Erythroblast (primary cell): Measurements from ENCODE around the gene SENP3.
"Not testable (repeated sequence)": the region's sequence is repeated elsewhere in the genome, so short reads cannot be mapped to it uniquely, and the experiment has no call there.

Experiments used
- DNase-seq, 2 experiments: peaks; one replicate each; lab custom pipeline; 2025; lab: John Stamatoyannopoulos, UW
- GATA1 ChIP-seq: IDR thresholded peaks from 2 replicates; pipeline ENCODE4 v1.6.1; 2011; ENCODE audit warnings: low read depth, mild to moderate bottlenecking, control low read depth, low read length, moderate library complexity
- POLR2A ChIP-seq: IDR thresholded peaks from 2 replicates; pipeline ENCODE4 v1.6.1; 2011; ENCODE audit warnings: mild to moderate bottlenecking, low read length

The SENP3 gene

DNA sequence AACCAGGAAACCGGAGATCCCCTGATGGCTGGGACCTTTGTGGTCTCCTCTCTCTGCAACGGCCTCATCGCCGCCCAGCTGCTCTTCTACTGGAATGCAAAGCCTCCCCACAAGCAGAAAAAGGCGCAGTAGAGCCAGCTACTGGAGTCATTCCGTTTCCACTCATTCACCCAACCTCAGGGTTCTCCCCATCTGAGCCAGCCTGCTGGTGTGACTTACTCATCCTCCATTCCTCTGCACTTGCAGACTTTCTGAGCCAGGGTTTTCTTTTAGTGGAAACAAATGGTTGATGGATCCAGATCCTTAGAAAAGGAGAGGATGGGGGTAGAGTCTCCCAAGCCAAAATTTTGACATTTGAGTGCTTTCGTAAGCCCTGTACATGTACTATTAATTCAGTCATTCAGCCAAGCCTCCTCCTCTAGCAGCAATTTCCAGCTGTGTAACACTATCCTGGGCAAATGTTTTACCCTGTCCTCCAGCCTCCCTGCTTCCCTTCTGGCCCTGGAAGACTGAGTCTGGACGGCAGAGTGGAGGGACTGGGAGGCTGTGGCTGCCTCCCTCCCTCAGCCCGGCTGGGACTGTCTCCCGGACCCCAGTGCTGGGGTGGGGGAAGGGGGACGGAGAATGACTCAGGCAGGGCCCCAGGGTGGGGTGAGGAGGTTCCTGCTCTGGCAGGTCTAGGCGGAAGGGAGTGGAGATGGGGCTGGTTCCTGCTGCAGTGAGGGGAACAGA lies 25.9 kb downstream of the SENP3 start:
- TF ChIP-seq POLR2A: no peak
- TF ChIP-seq GATA1: no peak
- DNase-seq: peak; percentile 50 to 64

DNA sequence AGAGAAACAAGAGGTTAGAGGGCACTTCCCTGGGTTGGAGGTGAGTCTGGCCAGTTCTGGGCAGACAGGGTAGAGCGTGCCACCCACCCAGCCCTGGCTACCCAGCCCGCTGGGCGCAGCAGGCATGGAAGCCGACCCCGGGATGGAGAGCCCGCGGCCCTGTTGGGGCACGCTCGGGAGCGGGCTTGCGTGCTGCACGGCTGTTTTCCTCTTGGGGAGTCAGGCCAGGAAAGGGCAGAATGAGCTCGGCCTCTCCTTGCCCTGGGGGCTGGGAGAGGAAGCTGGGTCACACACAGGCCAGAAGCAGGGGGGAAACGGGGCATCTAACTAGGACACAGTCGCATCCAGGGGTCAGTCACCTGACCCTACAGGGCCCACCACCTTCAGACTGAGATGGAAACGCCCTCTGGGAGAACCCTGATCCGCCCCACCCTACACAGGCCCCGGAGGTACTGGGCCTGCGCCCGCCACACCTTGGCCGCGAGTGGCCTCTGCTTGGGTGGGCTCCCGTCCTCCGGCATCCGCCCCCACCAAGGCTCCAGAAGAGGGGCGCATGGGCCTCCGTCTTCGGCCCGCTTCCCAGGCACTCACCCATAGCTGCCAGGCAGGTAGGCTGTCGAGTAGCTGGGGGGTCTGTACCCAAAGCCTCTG lies 27.0 kb downstream of the SENP3 start:
- TF ChIP-seq POLR2A: no peak
- TF ChIP-seq GATA1: no peak
- no peak for DNase-seq

DNA sequence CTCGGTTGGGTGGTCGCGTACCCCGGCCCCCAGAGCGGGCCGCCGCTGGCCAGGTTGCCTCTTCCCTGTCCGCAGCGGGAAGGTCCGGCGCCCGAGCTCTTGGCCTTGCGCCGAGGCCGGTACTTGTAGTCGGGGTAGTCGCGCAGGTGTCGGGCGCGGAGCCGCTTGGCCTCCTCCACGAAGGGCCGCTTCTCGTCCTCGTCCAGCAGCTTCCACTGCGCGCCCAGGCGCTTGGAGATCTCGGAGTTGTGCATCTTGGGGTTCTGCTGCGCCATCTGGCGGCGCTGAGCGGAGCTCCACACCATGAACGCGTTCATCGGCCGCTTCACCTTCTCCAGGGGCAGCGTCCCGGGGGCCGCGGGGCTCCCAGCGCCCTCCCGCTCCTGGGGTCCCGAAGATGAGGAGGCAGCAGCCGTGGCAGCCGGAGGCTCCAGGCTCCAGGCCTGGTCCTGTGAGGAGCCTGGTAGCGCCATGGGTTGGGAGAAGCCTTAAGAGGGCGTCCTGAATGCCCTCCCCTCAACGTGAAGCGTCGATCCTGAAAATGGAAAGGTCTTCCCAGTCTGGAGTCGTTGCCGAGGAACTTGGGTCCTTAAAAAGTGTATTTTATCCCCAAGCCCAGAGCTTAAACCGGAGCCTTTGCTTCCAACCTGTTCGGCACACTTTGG lies 27.6 kb downstream of the SENP3 start:
- peak; percentile 88 to 91 for DNase-seq
- no peak for TF ChIP-seq GATA1
- peak; percentile 27 for TF ChIP-seq POLR2A

DNA sequence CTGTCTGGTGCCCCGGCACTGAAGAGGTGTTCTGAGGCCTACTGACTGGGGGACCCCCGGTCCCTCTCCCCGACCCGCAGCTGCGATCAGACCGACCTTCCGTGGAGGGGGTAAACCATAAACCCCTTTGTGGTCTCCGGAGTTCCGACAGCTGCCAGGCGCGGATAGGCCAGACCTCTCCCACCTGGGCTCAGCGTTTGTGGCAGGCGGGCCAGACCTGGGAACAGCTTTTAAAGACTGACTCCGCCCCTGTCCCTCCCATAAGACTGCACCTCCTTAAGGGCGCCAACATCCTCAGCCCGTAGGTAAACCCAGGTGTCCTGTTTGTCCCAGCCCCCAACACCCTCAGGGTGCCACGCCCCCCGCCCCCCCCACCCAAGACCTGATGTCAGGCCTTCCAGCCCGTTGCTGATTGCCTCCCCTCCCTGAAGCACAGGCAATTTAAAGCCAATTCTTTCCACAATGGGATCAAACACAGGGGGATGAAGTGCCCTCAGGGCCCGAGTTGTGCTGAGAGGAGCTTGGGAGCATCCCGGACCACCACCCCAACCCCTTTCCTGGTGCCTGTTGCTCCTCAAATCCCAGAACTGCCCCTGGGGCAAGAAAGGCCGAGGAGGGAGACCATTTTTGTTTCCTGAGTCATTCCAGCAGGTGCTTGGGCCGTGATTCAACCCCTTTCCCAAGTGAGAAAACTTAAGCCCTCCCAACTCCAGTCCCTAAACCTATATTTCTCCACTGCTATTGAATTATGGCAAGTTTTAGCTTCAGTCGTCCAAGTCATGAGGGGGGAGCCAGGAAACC lies 28.4 kb downstream of the SENP3 start, which contains the start of gene SOX15:
TSS of gene SOX15 (minus strand) at position 204 of the 801 bp plus-strand sequence. CDS start 418 bp downstream, outside the sequence.
- no peak for DNase-seq
- TF ChIP-seq POLR2A (no peak), GATA1 (no peak)

DNA sequence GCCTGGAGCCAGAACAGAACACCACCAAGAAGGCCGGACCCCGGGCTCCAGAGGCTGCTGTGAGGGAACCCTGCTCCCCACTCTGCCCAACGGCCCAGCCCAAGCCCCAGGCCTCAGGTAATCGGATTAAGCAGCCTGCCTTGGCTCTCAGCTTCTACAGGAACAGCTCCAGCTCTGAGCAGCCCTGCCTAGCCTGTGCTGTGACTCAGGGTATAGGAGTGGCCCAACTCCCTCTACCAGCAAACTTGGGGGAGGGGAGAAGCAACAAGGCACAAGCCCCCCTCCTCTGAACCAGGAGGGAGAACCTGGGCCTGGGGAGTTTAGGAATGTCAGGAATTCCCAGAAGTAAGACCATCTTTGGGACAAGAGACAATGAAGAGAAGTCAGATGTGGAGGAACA lies 29.0 kb downstream of the SENP3 start:
- TF ChIP-seq POLR2A (no peak), GATA1 (no peak)
- DNase-seq: no peak

DNA sequence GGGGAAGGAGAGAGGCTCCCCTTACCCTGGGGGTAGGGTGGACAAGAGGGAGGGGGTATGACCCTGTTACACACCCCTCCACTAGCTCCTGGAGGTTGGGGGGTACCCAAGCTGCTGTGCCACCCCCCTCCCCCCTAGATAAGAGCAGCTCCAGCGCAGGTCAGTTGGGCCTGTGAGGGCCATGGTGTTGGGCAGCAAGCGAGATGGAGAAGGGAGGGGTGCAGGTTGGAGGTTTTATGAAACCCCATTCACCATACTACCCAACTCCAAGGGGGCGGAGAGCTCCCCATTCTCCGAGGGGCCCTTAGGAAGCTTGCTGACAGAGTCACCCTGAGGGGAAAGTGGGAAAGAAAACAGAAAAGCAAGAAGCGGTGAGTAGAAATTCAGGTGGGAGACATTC lies 29.9 kb downstream of the SENP3 start:
- no peak for DNase-seq
- TF ChIP-seq GATA1 (no peak), POLR2A (no peak)

DNA sequence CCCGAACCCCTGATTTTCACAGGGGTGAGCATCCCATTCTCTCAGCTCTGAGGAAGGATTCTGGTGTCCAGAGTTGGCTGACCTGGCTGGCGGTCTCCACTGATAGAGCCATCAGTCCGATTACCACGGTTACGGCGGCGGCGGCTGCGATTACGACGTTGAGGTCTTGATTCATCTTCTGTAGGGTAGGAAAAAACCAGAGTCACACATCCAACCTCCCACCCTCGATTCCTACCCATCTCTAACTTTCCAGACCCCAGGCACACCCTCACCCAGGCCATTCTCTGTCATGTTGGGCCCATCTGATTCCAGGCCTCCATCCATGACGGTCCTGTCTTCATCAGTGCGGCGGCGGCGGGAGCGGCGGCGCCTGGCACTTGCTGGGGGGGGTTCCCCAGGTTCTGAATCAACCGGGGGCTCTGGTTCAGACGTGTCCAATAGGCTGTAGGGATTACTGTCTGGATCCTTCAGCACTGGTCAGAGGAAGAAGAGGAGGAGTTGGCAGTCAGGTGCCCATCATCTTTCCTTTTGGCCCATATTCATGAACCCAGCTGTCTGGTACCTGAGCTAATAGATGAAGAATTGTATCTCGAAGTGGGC lies 30.8 kb downstream of the SENP3 start:
- DNase-seq: no peak
- TF ChIP-seq POLR2A: no peak
- no peak for TF ChIP-seq GATA1

DNA sequence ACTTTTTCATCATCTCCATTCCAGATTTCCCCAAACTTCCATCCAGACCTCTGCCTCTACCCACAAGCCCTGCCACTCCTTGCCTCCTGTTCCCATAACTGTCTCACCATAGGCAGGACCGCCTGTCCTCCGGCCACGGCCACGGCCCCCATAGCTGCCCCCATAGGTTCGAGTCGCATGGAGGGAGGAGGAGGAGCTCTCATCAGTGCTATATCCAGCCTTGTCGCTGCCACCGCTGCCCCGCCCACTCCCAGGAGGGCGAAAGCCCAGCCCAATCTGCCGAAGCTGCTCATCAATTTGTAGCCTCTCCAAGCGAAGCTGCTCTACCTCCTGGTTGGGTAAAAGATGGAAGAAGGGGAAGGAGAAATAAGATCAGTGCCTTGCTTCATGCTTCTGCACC lies 31.6 kb downstream of the SENP3 start:
- no peak for TF ChIP-seq GATA1
- no peak for TF ChIP-seq POLR2A
- no peak for DNase-seq

DNA sequence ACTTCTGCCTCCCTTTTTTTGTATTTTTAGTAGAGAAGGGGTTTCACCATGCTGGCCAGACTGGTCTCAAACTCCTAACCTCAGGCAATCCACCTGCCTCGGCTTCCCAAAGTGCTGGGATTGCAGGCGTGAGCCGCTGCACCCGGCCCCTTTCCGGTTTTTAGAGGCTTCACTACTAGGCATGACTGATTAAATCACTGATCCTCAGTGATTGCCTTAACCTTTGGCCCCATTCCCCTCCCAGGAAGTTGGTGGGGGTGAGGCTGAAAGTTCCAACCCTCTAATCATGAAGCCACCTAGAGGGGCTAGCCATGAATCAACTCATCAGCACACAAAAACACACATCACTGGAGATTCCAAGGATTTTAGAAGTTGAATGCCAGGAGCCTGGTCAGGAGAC lies 35.8 kb downstream of the SENP3 start:
- DNase-seq: not testable (repeated sequence)

DNA sequence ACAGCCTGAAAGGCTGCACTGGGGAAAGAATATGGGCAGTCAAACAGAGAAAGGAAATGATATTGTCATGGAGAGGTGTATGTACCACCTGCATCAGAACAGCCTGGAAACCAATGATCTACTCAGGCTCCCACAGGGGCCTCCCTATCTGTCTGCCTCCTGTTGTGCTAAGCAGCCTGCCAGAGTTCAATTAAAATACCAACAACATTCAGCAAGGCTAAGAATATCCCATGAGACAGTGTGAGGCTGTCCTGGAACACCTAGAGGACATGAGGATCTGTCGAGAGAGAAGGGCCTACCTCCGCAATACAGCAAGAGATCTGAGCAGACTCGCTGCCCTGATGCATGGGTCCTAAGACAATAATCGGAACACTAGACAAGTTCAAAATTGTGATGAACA lies 44.6 kb downstream of the SENP3 start:
- DNase-seq: no peak

DNA sequence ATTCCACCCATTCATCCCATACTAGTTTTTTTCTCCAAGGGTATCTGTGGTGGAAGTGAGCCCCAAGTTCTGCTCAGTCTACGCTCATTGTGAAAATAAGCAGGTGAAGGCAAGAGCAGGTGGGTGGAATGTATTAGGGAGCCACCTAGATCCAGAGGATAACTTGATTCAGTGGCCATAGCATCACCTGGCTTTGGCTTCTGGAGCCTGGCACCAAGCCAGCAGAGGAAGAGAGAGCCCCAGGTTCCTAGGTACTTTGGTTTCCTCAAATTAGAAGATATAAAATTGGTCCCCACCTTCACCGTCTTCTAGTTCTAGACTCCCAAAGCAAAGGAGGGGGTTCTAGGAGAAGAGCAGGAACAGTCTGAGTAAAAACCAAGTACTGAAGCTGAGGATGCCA lies 48.9 kb downstream of the SENP3 start:
- no peak for DNase-seq
- TF ChIP-seq GATA1 (no peak), POLR2A (no peak)

More for the DNA sequence above, 44.6 kb downstream of the SENP3 start:
- no peak for TF ChIP-seq POLR2A
- no peak for TF ChIP-seq GATA1

DNA sequence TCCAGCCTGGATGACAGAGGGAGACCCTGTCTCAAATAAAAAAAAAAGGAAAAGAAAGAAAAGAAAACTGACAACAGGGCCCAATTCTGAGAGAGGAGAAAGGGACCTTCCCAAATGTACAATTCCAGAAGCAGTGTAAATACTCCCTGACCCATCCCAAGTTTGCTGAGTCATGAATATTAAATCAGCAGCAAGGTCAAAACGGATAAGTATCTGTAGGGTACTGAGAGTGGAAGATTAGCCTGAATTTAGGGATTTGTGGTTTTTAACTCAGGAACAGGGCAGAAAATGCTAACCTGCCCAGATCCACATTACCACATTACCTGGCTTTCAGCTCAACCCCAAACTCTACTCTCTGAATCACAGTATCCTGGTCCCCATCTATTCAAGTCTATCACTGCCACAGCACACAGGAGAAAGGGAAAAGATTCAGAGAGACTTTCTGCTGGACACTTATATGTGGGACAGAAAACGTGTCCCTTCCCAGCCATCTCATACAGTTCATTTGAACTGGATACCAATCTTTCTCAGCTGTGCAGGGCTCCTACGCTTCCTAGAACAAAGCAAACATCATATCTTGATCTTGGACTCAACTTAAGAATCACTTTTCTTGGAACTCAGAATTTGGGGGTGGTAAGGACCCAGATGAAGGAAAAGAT lies 50.0 kb downstream of the SENP3 start:
- TF ChIP-seq POLR2A: no peak
- TF ChIP-seq GATA1: no peak
- peak; percentile 23 to 34 for DNase-seq

DNA sequence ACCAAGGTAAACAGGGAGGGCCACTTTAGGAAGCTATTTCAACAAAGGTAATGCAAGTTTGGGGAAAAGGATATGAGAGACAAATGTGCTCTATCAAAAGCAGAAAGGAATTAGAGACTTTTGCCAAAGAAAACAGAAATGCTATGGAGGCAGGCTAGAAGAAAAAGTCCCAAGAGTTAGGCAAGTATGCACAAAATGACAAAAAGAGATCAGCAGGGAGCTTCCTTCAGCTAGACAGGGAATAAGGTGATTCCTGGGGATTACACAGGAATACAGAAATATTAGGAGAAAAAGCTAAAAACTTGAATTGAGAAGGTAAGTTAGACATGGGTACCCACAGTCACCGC lies 50.5 kb downstream of the SENP3 start:
- no peak for DNase-seq
- no peak for TF ChIP-seq POLR2A
- no peak for TF ChIP-seq GATA1
